Stimulated activated CD8-positive, alpha-beta memory T cell treated with anti-CD3 and anti-CD28 coated beads, Interleukin-7, amount 100 ng/mL, for 1 hour (primary cell): ENCODE results near the gene P2RX4.
"Not testable (repeated sequence)": the region's sequence is repeated elsewhere in the genome, so short reads cannot be mapped to it uniquely, and the experiment has no call there.

ENCODE experiments used
- DNase-seq, 2 donors: peaks; one replicate each; pipeline ENCODE4 v3.0.0-alpha.2; 2020; ENCODE audit warnings: low read depth in 2 of 2

The P2RX4 gene

DNA sequence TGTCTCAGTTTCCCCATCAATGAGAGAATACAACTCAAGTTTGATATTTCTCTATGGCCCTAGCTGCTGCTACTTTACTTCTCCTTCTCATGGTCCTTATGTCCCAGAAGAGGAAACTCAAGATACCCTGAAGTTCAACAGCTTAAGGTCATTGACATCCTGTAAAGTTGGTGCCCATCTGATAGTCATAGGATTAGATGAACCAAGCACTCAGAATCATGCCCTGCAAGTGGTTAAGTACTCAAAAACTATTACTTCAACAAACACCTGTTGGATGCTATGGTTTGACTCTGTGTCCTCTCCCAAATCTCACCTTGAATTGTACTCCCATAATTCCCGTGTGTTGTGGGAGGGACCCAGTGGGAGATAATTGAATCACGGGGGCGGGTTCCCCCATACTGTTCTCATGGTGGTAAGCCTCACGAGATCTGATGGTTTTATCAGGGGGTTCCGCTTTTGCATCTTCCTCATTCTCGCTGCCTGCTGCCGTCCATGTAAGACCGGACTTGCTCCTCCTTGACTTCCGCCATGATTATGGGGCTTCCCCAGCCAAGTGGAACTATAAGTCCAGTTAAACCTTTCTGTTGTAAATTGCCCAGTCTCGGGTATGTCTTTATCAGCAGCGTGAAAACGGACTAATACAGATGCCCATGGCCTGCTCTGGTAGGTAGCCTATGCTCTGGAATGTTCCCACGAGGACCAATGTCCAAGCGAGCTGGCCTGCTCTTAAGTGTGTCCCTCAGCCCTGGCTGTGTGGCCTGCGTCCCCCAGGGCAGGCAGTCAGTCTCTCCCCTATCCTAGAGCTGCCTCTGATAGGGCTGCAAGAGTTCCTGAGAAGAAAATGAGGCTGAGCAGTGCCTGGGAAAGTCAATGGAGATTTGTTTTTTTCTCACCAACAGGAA lies 68.5 kb downstream of the P2RX4 start:
- DNase-seq: no peak

DNA sequence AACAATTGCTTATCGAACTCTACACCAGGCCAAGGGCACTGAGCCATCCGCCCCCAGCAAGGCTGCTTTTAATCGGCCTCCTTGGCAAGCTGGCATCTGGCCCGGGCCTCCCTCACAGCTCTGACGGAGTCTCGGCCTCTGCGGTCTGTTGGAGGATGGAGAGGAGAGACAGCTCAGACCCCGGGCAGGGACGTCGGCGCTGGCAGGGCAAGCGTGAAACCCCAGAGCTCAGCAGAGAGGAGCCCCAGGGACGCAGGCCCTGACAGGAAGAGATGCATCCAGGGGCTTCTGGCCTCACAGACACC lies 69.1 kb downstream of the P2RX4 start:
- DNase-seq: no peak

DNA sequence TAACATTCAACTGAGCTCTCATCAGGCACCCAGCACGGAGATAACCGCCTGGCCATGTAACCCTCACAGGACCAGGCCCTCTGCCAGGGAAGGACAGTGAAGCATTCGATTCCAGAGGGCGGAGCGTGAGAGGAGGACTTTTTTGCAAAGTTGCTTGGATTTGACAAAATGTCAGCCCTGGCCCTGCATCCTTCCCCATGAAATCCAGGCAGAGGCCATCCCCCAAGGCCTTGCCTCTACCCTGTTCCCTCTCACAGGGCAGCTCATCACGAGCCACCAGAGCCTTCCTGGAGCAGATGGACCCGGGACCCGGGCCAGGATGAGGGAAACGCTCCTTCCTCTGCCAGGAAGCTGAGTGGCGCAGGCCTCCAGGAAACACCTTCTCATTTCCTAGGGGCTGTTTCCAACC lies 69.6 kb downstream of the P2RX4 start:
- DNase-seq: no peak

DNA sequence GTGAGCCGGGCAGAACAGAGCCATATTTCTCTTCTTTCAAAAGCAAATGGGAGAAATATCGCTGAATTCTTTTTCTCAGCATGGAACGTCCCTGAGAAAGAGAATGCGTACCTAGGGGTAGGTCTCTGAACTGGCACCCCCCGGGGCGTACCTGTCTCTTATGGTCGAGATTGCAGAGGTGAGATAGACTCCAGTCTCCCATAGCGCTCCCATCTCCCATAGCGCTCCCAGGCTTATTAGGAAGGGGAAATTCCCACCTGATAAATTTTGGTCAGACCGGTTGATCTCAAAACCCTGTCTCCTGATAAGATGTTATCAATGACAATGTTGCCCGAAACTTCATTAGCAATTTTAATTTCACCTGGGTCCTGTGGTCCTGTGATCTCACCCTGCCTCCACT lies 70.6 kb downstream of the P2RX4 start:
- not testable (repeated sequence) for DNase-seq

DNA sequence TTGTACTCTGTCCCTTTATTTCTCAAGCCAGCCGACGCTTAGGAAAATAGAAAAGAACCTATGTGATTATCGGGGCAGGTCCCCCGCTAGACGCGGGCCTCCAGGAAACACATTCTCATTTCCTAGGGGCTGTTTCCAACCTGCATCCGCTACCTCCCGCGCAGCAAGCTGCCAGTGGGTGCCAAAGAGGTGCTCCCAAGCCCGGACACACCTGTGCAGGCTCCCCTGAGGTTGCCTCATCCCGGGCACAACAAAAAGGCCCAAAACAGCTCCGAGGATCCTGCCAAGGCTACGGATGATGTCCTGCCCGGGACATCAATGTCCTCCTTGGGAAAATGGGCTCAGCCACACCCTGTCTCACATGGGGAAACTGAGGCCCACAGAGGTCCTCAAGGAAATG lies 71.2 kb downstream of the P2RX4 start:
- DNase-seq: not testable (repeated sequence)

DNA sequence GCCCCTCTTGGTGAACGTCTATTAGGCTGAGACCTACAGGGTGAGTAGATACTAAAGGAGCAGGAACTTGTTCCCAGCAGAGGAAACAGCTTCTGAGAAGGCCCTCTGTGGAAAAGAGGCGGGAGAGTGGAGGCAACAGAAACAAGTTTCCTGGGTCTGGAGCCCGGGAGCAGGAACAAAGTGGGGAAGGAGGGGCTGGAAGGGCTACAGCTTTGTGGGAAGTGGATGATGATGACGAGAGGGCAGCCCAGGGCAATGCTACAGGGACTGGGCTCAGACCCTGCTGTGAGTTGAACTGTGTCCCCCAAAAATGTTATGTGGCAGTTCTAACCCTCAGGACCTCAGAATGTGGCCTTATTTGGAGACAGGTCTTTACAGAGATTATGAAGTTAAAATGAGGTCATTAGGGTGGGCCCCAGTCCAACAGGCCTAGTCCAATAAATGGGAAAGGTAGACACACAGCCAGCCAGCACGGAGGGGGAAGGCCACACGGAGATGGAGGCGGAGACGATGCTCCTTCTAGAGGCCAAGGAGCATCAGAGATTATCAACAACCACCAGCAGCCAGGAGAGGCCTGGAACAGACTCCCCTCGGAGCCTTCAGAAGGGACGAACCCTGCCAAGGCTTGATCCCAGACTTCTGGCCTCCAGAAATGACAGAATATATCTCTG lies 72.3 kb downstream of the P2RX4 start:
- DNase-seq: no peak

DNA sequence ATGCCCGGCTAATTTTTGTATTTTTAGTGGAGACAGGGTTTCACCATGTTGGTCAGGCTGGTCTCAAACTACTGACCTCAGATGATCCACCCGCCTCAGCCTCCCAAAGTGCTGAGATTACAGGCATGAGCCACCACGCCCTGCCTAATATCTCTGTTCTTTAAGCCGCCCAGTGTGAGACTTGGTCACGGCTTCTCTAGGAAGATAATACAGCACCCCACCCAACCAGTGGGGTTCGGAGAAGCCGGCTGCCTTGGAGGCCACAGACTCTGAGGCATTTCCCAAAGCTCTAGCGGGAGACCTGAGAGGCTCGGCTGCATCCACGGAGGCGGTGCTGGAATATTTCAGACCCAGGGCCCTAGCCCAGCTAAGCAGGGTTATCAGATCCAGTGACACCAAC lies 73.0 kb downstream of the P2RX4 start:
- not testable (repeated sequence) for DNase-seq

DNA sequence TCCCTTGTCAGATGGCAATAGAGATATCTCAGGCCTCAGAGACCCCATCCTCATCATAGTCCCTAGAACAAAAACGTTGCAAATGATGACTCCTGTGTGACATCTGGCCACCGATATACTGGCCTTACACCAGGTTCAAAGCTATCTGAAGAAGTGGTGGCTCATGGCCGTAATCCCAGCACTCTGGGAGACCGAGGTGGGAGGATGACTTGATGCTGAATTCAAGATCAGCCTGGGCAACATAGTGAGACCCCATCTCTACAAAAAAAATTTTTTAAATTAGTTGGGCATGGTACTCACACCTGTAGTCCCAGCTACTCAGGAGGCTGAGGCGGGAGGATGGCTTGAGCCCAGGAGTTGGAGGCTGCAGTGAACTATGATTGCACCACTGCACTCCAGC lies 73.5 kb downstream of the P2RX4 start:
- DNase-seq: no peak
